Measurements from ENCODE around the gene DACH1.

The DACH1 gene

GRCh38 chr13:71828117-71828516, 38.9 kb downstream of the DACH1 start:
- Histone ChIP-seq H3K9me3 (ENCODE audit: insufficient read depth, low read depth, low read length) (no peaks in the 10 kb centered on the region), H3K36me3 (ENCODE audit: insufficient read depth, low read length) (no peaks in the 10 kb centered on the region), H3K4me1 (ENCODE audit: insufficient read depth, low read length) (peaks cover 9% of the 10 kb centered on the region; the same call in 1 of the 2 replicates), H3K4me3 (ENCODE audit: low read length) (no peak overlapping the region), H3K27ac (ENCODE audit: low read depth, low read length) (no peak overlapping the region), H3K9ac (ENCODE audit: low read depth, low read length) (no peak overlapping the region), H3K27me3 (ENCODE audit: insufficient read depth, low read length) (no peaks in the 10 kb centered on the region)
- WGBS = 84% methylated on average over 3 of the region's 6 CpGs

- H3K27me3 ChIP-seq (ENCODE audit: insufficient read depth, low read length) = no peaks in the 10 kb centered on the region
- peaks cover 8% of the 10 kb centered on the region; the same call in 1 of the 2 replicates for H3K4me1 ChIP-seq (ENCODE audit: insufficient read depth, low read length)
- H3K4me3 ChIP-seq (ENCODE audit: low read length) = no peak overlapping the region
- H3K27ac ChIP-seq (ENCODE audit: low read depth, low read length) = no peak overlapping the region
- no peak overlapping the region for H3K9ac ChIP-seq (ENCODE audit: low read depth, low read length)
- H3K36me3 ChIP-seq (ENCODE audit: insufficient read depth, low read length) = no peaks in the 10 kb centered on the region
- 96% methylated on average over 8 of the region's 8 CpGs for WGBS
- no peaks in the 10 kb centered on the region for H3K9me3 ChIP-seq (ENCODE audit: insufficient read depth, low read depth, low read length)
Observed at GRCh38 chr13:71827241-71827640, 39.8 kb downstream of the DACH1 start.

- no peaks in the 10 kb centered on the region for H3K9me3 ChIP-seq (ENCODE audit: insufficient read depth, low read depth, low read length)
- H3K9ac ChIP-seq (ENCODE audit: low read depth, low read length) = no peak overlapping the region
- H3K36me3 ChIP-seq (ENCODE audit: insufficient read depth, low read length) = no peaks in the 10 kb centered on the region
- whole genome bisulfite sequencing = 83% methylated on average over 2 of the region's 3 CpGs
- H3K4me1 ChIP-seq (ENCODE audit: insufficient read depth, low read length) = no peaks in the 10 kb centered on the region
- no peak overlapping the region for H3K4me3 ChIP-seq (ENCODE audit: low read length)
- H3K27me3 ChIP-seq (ENCODE audit: insufficient read depth, low read length) = no peaks in the 10 kb centered on the region
- H3K27ac ChIP-seq (ENCODE audit: low read depth, low read length) = no peak overlapping the region
Observed at GRCh38 chr13:71820699-71821098, 46.3 kb downstream of the DACH1 start.

GRCh38 chr13:71817335-71817734, 49.7 kb downstream of the DACH1 start:
- no peaks in the 10 kb centered on the region for H3K9me3 ChIP-seq (ENCODE audit: insufficient read depth, low read depth, low read length)
- H3K9ac ChIP-seq (ENCODE audit: low read depth, low read length) = no peak overlapping the region
- no peaks in the 10 kb centered on the region for H3K4me1 ChIP-seq (ENCODE audit: insufficient read depth, low read length)
- no peaks in the 10 kb centered on the region for H3K36me3 ChIP-seq (ENCODE audit: insufficient read depth, low read length)
- no peak overlapping the region for H3K4me3 ChIP-seq (ENCODE audit: low read length)
- WGBS = 96% methylated on average over 1 of the region's 1 CpG
- H3K27me3 ChIP-seq (ENCODE audit: insufficient read depth, low read length) = no peaks in the 10 kb centered on the region
- H3K27ac ChIP-seq (ENCODE audit: low read depth, low read length) = no peak overlapping the region

DNA sequence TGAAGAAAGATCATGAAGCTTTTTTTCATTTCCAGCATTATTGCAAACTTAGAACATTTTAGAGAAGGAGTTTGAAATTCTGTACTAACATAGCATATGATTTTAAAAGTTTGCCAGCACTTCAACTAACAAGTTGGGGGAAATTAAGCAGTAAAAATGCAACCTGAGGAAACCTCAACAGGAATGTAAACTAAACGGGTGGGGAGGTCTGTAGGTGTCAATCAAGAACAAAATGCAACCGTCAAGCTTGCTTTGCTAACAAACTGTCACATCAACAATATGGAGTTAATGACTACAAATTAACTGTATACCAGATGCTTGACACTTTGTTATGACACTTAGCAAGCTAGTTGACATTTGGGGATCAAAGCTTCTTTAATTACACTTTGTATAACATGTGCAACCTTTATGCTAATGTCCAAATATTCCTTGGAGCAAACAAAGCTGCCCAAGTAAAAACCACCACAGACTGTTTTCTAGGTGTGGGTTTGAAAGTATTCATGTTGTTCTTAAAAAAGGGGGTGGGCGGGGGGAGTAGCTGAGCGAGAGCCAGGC, 52.1 kb downstream of the DACH1 start:
- H3K4me3 ChIP-seq (ENCODE audit: low read length) = no peak overlapping the region
- H3K9ac ChIP-seq (ENCODE audit: low read depth, low read length) = no peak overlapping the region
- no peaks in the 10 kb centered on the region for H3K9me3 ChIP-seq (ENCODE audit: insufficient read depth, low read depth, low read length)
- WGBS = 32% methylated on average over 2 of the region's 4 CpGs
- H3K27ac ChIP-seq (ENCODE audit: low read depth, low read length) = no peak overlapping the region
- H3K4me1 ChIP-seq (ENCODE audit: insufficient read depth, low read length) = no peaks in the 10 kb centered on the region
- no peaks in the 10 kb centered on the region for H3K36me3 ChIP-seq (ENCODE audit: insufficient read depth, low read length)
- H3K27me3 ChIP-seq (ENCODE audit: insufficient read depth, low read length) = no peaks in the 10 kb centered on the region

DNA sequence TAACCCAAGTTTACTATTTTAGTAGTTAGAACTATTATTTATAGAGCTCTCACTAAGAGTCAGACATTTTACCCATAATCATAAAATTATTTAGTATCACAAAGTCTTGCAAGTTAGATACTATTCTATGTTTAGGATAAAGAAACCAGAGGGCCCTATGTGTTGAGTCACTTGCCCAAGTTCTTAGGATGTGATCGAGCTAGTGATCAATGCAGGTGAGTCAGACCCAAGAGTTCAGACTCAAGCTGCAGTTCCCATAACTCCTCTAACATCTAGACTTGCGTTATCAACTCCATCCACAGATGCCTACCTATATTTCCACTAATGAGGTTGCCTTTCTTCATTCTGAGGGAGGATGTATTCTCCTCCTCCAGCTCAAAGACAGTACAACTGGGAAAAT, 53.8 kb downstream of the DACH1 start:
- 94% methylated on average over 2 of the region's 2 CpGs for WGBS
- H3K27ac ChIP-seq (ENCODE audit: low read depth, low read length) = no peak overlapping the region
- H3K4me1 ChIP-seq (ENCODE audit: insufficient read depth, low read length) = no peaks in the 10 kb centered on the region
- no peak overlapping the region for H3K4me3 ChIP-seq (ENCODE audit: low read length)
- H3K36me3 ChIP-seq (ENCODE audit: insufficient read depth, low read length) = no peaks in the 10 kb centered on the region
- H3K9me3 ChIP-seq (ENCODE audit: insufficient read depth, low read depth, low read length) = no peaks in the 10 kb centered on the region
- H3K9ac ChIP-seq (ENCODE audit: low read depth, low read length) = no peak overlapping the region
- no peaks in the 10 kb centered on the region for H3K27me3 ChIP-seq (ENCODE audit: insufficient read depth, low read length)

GRCh38 chr13:71811344-71811743, 55.7 kb downstream of the DACH1 start:
- H3K27ac ChIP-seq (ENCODE audit: low read depth, low read length) = no peak overlapping the region
- no peak overlapping the region for H3K9ac ChIP-seq (ENCODE audit: low read depth, low read length)
- H3K36me3 ChIP-seq (ENCODE audit: insufficient read depth, low read length) = no peaks in the 10 kb centered on the region
- WGBS = 94% methylated on average over 1 of the region's 2 CpGs
- no peak overlapping the region for H3K4me3 ChIP-seq (ENCODE audit: low read length)
- no peaks in the 10 kb centered on the region for H3K4me1 ChIP-seq (ENCODE audit: insufficient read depth, low read length)
- no peaks in the 10 kb centered on the region for H3K9me3 ChIP-seq (ENCODE audit: insufficient read depth, low read depth, low read length)
- H3K27me3 ChIP-seq (ENCODE audit: insufficient read depth, low read length) = no peaks in the 10 kb centered on the region

GRCh38 chr13:71808708-71809107, 58.3 kb downstream of the DACH1 start:
- H3K9ac ChIP-seq (ENCODE audit: low read depth, low read length) = no peak overlapping the region
- H3K4me1 ChIP-seq (ENCODE audit: insufficient read depth, low read length) = no peaks in the 10 kb centered on the region
- WGBS = no CpG with 5 or more reads among the region's 1 CpG
- no peaks in the 10 kb centered on the region for H3K36me3 ChIP-seq (ENCODE audit: insufficient read depth, low read length)
- no peak overlapping the region for H3K27ac ChIP-seq (ENCODE audit: low read depth, low read length)
- no peaks in the 10 kb centered on the region for H3K27me3 ChIP-seq (ENCODE audit: insufficient read depth, low read length)
- H3K9me3 ChIP-seq (ENCODE audit: insufficient read depth, low read depth, low read length) = no peaks in the 10 kb centered on the region
- no peak overlapping the region for H3K4me3 ChIP-seq (ENCODE audit: low read length)

GRCh38 chr13:71806886-71807285, 60.1 kb downstream of the DACH1 start:
- Histone ChIP-seq H3K9me3 (ENCODE audit: insufficient read depth, low read depth, low read length) (no peaks in the 10 kb centered on the region), H3K27ac (ENCODE audit: low read depth, low read length) (no peak overlapping the region), H3K4me1 (ENCODE audit: insufficient read depth, low read length) (no peaks in the 10 kb centered on the region; the same call in 1 of the 2 replicates), H3K9ac (ENCODE audit: low read depth, low read length) (no peak overlapping the region), H3K27me3 (ENCODE audit: insufficient read depth, low read length) (no peaks in the 10 kb centered on the region), H3K4me3 (ENCODE audit: low read length) (no peak overlapping the region), H3K36me3 (ENCODE audit: insufficient read depth, low read length) (no peaks in the 10 kb centered on the region)
- 94% methylated on average over 1 of the region's 2 CpGs for WGBS

DNA sequence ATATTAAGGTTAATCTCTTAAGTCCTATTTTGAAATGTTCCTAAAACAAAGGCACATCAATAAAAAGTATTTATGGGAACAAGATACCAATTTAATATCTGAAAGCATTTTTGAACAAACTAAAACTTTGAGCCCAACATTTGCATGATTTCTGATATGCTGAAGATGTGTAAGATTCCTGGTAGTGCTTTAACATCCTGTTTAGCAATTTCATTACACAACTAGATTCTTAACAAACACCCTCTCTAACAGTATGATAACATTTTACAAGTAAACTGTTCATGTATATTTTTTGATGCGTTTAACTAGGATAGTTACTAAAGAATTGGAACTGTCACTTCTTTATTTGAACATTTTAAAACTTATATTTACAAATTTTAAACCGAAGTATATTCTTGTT, 63.9 kb downstream of the DACH1 start:
- no peaks in the 10 kb centered on the region for H3K9me3 ChIP-seq (ENCODE audit: insufficient read depth, low read depth, low read length)
- no peak overlapping the region for H3K27ac ChIP-seq (ENCODE audit: low read depth, low read length)
- peaks cover 12% of the 10 kb centered on the region; the same call in 1 of the 2 replicates for H3K4me1 ChIP-seq (ENCODE audit: insufficient read depth, low read length)
- H3K4me3 ChIP-seq (ENCODE audit: low read length) = no peak overlapping the region
- WGBS = 100% methylated on average over 1 of the region's 2 CpGs
- H3K9ac ChIP-seq (ENCODE audit: low read depth, low read length) = no peak overlapping the region
- H3K36me3 ChIP-seq (ENCODE audit: insufficient read depth, low read length) = no peaks in the 10 kb centered on the region
- H3K27me3 ChIP-seq (ENCODE audit: insufficient read depth, low read length) = no peaks in the 10 kb centered on the region

GRCh38 chr13:71801781-71802180, 65.2 kb downstream of the DACH1 start:
- Histone ChIP-seq H3K9ac (ENCODE audit: low read depth, low read length) (no peak overlapping the region), H3K27me3 (ENCODE audit: insufficient read depth, low read length) (no peaks in the 10 kb centered on the region), H3K4me3 (ENCODE audit: low read length) (no peak overlapping the region), H3K9me3 (ENCODE audit: insufficient read depth, low read depth, low read length) (no peaks in the 10 kb centered on the region), H3K27ac (ENCODE audit: low read depth, low read length) (no peak overlapping the region), H3K36me3 (ENCODE audit: insufficient read depth, low read length) (no peaks in the 10 kb centered on the region), H3K4me1 (ENCODE audit: insufficient read depth, low read length) (peaks cover 12% of the 10 kb centered on the region; the same call in 1 of the 2 replicates)
- 95% methylated on average over 2 of the region's 2 CpGs for WGBS

- WGBS = 95% methylated on average over 3 of the region's 3 CpGs
- Histone ChIP-seq H3K27ac (ENCODE audit: low read depth, low read length) (no peak overlapping the region), H3K36me3 (ENCODE audit: insufficient read depth, low read length) (no peaks in the 10 kb centered on the region), H3K27me3 (ENCODE audit: insufficient read depth, low read length) (no peaks in the 10 kb centered on the region), H3K4me1 (ENCODE audit: insufficient read depth, low read length) (peaks cover 12% of the 10 kb centered on the region; the same call in 1 of the 2 replicates), H3K4me3 (ENCODE audit: low read length) (no peak overlapping the region), H3K9me3 (ENCODE audit: insufficient read depth, low read depth, low read length) (no peaks in the 10 kb centered on the region), H3K9ac (ENCODE audit: low read depth, low read length) (no peak overlapping the region)
Observed at GRCh38 chr13:71801165-71801760, 65.7 kb downstream of the DACH1 start.
